HG03060 (cell line): ENCODE results near the gene C1orf116.

Experiments used
- ATAC-seq: cut with Tn5 transposase; IDR thresholded peaks from one replicate; pipeline ENCODE4 v1.9.1; 2021; ENCODE audit warnings: low read depth, moderate number of reproducible peaks; ENCODE audit not compliant: unreplicated experiment

The C1orf116 gene

DNA sequence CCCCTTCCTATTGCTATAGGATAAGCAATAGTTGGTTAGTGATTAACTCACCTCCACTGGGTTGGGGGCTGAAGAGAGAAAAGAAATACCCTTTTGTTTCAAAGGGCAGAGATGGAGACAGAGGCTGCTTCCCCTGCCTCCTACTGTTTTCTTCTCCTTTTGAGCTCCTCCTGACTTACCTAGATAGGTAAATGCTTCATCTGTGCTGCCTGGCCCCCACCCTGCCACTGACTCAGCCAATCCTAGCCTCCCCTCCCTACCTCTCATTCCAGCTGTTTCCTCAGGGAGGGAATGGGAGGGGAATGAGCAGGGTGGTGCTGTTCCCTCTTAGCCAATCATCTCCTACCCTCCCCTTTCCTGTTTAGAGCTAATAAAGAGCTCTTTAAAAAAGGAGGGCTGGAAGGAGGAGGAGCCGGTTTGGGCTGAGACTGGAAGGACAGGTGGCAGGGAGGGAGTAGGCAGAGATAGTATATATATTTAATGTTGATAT lies at the start of gene C1orf116:
Gene C1orf116 (minus strand): TSS at position 229 of the 490 bp plus-strand sequence. CDS start 5,158 bp downstream, outside the sequence.
- ATAC-seq: no peak

DNA sequence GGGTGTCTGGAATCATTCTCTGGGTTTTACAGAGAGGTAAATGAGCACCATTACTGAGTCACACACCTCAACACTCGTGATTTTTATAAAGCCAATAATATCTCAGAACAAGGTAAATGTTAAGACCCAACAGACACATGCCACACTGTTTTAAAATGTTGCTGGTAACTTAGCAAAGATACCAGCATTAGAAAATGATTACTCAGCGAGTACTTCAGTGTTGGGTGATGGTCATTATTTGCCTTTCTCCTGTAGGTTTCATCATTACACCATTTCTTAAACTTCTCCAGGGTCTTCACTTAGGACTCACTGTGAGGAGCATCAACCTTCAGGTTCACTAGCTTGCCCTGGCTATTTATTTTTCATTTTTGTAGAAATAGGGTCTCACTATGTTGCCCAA lies 49.2 kb upstream of the C1orf116 start:
- ATAC-seq: no peak

DNA sequence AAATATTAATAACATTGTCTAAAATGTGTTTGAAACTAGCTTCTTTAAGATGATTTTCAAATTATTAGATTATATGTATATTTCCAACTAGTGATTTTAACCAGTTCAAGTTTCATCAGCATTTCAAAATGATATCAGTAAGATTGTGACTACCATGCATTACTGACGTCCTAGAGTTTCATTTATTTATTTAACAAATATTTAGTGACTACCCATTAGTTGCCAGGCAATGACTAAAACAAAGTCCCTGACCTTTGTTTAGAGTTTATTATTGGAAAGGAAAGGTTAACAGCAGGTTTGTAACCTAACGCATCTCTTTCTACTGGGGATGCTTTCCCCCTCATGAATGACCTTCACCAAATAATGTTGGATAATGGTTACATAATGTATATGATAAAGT lies 48.5 kb upstream of the C1orf116 start:
- ATAC-seq: no peak

DNA sequence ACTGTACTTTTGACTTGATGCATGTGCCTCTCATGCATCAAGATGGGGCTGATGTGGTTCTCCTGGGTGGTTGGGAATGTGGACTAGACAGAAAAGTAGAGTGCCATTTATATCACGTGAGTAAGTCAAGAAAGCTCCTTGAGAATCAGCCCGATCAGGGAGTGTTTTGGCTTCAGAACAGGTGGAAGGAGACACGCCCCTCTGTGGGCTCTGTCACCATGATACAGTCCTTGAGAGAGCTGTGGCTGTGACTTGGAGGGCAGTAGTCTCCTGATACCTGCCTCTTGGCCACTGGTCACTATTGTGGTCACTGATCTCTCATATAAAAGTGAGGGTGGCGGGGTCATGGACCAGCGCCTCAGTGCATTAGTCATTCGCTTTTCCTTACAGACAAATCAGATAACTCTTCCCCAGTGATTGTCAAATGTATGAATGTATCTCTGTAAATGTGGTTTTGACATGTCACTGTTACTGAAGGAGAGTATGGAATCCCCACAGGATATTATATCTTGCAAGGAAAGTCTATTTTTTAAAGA lies 47.2 kb upstream of the C1orf116 start:
- no peak for ATAC-seq

DNA sequence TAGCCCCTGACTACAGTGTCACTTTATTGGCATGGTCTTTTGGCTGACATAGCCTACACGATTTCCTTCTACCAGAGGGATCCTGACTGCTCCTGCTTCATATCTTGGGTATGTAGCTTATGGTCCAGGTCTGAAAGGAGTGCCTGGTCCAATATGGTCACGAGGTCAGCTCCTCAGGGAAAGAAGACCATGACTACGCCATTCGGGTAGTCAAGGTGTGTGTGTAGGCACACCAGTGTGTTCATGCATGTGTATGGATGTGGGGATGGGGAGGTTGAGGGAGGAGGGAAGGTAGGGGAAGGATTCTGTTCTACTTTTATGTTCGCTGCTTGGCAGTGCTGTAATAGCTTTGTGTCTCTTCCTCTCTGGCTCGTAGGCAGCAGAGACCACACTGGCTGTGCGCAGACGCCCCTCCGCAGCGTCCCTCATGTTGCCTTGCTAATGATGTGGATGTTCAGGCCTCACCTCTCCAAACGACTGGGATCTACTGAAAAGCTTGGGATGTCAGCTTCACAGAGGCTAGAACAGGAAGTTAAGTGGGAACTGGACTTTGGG lies 46.1 kb upstream of the C1orf116 start:
- no peak for ATAC-seq

DNA sequence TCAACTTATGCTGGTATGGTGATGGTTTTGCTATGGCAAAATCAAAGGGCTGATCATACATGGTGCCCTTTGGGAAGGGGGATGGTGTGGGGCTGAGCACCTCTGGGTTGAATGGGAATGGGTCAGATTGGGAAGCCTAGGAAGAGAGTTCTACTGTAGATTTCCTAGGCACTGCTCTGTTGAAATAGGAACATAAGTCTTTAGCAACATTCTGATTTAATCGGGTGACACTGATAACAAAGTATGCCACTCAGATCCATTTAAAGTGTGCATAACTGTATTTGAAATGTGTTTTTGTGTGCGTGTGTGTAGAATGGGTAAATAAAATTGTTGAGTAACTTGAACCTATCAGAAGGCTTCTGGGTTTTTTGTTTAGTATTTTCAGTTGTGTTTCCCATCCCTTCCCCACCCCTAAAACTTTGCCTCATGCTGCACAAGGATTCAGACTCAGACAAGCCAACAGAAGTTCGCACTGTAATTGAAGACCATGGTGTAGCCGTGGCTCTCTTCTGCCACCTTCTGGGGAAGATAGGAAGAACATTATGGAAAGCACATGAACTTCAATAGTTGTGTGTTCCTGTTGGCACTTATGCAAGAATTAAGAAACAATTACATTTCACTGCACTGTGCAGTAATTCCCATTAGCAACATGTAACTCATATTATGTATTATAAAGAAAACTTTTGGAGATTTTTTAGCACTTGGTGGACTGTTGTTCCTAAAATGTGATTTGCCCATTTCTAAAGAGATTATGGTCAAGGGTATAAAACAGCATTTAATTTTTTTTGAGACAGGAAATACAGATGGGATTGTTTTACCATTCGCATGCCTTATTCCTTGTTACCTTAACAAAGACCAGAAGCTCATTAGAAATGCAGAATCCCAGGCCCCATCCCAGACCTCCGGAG lies 45.2 kb upstream of the C1orf116 start:
- ATAC-seq: no peak

DNA sequence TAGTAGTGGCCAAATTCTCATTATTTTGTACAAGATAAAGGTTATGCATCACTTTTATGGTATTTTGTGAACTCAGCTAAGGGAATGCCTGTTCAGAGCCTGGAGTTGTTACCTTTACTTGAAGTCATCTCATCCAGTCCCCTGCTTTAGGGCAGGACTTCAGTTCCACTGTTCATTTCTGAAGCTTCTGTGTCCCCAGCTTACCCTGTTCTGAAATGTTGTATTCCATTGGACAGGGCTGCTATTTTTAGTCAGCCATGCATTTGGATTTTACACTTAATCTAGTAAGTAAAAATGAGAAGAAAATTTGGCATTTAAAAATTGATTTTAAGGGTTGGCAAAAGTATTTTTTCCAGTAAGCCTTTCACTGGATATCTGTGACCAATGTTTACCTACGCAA lies 44.5 kb upstream of the C1orf116 start:
- no peak for ATAC-seq

DNA sequence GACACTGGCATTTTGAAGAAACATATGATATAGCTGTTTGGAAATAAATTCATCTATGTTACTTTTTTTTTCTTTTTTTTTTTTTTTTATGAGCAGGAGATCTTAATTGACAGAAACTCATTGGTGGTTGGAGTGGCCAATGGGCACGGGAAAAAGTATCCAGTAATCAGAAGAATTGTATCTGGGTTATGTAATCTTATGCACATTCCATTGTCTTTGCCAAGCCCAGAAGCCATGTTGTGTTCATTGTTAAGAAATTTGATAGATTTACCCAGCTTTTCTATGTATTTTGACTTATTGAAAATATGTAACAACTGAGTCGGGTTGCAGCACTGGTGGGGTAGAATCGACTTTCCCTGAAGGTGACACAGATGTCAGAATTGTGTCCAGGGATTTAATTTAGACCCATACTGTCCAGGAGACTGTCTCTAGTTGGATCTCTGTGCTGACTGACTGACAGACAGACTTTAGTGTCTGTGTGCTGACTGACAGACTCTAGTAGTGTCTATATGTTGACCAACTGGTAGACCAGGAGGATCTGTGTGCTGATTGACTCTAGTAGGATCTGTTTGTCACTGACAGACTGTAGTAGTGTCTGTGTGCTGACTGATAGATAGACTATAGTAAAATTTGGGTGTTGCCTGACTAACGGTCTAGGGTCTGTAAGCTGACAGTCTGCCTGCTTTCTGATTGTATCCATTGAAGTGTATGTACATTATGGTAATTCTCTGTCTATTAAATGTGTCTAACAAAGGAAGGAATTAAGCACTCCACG lies 43.8 kb upstream of the C1orf116 start:
- no peak for ATAC-seq

DNA sequence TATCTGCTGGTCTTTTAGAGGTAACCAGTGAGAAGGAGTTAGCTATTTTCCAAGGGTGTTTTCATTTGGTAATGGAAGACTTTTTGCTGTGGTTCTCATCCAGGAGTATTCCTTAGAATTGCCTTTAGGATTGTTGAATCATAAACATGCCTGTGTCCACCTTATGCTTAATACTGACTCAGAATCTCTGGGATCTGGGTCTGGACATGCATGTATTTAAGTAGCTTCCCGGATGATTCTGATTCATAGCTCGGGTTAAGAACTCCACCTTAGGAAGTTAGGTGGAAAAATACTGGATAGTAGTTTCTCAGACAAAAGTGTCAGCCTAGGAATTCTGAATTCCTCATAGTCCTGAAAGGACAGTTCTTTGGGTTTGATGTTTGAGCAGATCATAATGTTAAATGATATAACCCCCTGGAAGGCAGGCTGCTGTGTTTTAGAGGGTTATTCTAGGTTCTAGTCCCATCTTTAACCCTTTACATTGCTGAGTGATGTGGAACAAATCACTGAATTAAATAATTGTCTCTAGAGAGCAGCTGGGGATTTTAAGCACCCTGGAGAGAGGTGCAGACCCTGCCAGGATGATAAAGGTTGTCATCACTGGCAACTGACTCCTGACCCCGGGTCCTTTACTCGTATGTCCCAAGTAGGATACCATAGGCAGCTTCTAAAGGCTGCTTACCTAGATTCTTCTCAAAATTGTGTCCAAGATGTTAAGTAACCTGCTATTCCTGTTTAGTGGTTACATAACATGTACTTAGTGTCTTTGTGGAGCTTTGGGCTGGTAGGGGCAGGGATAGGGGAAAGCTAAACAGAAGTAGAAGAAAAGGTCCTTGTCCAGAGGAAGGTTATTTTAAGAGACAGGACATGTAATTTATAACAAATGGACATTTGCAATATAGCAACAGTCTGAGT lies 41.6 kb upstream of the C1orf116 start:
- no peak for ATAC-seq

DNA sequence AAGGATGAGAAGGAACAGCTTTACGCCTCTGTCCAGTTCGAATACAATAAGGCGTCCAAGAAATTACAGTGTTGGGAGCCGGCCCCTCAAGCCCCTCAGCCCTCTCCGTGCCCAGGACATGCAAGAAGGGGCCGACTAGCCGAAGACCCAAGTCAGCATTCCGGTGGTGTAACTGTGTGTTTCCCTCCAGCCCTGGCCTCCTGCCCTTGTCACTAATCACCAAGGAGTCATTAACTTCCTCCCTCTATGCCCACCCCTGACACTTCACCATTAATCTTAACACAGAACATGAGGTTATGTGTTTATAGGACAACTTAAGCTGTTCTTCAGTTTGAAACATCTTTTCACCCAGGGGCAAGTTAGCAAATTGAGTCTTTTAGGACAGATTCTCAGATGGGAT lies 39.7 kb upstream of the C1orf116 start:
- no peak for ATAC-seq

DNA sequence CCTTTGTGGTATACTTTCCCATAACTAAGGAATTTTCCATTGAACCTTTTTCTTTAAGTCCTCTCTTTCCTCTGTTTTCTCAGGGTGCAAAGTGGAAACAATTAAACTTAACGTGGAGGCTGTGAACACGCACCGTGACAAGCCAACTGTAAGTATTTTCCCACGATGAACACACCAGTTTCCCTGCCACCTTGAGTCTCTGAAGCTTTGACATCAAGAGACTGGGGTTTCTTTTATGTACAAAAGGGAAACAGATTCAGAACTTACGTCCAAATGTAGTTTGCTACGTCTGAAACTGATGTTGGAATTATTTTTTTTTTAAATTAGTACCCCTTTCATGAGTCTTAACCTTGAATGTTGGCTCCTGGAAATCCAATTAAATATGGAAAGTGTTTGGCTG lies 38.9 kb upstream of the C1orf116 start:
- no peak for ATAC-seq

DNA sequence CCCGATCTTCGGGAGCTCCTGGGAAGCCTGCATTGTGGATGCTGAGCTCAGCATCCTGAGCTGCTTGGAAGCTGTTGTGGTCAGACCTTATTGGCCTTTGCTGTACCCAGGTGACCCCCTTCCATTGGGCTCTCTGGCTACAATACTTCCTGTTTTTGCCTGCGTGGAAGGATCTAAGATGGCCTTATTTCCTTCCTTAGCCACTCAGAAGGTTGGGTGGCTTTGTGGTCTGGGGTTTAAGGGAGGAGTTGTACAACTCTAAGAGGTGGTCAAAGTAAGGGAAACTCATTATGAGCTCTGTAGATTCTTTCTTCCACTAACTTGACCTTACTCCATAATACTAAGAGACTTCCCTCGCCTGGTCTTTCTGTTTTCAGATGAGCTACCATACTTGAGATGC lies 38.3 kb upstream of the C1orf116 start:
- ATAC-seq: no peak

DNA sequence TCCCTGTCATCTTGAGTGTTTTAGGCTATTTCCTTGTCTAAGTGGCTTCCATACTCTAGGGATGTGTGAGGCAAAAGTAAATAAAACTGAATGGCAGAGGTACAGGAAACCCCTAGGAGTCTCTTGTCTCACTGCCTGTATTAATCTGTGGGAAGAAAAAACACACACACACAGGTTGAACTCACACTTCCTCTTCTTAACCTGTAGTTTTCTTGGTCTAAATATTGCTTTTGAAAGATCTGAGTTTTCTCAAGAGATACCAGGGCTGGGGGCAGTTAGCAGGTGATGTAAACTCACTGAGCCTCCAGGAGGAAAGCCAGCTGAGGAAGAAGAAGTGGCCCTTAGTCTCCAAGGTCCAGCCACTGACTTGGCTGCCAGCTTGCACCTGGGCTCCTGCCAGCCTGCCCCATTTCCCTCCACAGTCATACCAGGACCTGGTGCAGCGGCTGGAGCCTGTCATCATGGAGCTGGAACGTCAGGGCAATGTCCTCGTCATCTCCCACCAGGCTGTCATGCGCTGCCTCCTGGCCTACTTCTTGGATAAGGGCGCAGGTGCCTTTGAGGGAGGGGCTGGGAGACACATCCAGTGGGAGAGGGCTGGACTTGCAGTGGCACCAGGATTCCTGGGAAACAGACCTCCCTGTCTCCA lies 37.4 kb upstream of the C1orf116 start:
- no peak for ATAC-seq

DNA sequence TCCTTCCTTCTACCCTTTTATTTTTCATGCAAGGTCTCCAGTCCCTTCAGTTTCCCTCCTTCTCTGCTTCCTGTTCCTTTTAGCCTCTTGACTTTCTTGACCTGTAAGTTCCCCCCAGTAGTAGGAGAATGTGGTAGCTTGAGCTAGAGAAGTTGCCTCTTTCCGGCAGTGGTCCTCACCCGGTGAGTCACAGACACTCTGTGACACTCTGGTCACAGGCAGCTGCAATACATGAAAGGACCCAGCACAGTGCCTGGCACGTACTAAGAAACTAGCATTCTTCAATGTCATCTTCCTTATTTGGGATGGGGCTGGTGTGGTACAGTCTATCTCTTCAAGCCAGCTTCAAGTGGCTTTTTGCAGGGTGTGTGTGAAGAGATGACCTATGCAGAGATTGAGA lies 36.5 kb upstream of the C1orf116 start:
- no peak for ATAC-seq

DNA sequence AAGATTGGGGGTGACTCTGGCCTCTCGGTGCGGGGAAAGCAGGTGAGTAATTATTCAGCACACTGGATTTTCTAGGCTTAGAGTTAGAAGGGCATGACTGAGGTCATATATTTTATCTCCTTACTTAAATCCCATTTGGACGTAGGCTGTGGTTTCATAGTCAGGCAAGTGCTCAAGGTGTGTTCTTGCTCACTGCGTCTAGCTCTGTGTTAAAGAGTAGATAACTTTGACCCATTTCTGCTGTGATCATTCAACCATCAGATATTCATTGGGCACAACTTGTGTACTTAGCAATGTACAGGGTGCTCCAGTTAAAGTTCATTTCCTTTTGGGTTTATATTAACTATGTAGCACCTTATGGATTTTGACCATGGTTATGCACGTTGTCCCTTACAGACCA lies 35.1 kb upstream of the C1orf116 start:
- no peak for ATAC-seq

DNA sequence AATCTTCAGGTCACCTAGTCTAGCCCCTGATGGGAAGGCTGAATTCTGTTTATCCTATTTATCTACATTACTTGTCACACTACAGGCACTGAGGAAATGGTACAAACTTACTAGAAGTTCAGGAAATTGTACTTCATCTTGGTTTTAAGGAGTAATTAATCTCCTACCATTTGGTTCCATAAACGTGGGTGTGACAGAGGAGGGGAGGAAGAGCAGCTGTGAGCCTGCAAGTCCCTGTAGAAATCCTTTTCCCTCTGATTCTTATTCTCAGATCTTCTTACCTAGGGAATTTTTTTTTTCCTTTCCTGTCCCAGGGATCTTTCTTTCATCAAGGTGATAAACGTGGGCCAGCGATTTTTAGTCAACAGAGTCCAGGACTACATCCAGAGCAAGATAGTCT lies 34.6 kb upstream of the C1orf116 start:
- no peak for ATAC-seq

DNA sequence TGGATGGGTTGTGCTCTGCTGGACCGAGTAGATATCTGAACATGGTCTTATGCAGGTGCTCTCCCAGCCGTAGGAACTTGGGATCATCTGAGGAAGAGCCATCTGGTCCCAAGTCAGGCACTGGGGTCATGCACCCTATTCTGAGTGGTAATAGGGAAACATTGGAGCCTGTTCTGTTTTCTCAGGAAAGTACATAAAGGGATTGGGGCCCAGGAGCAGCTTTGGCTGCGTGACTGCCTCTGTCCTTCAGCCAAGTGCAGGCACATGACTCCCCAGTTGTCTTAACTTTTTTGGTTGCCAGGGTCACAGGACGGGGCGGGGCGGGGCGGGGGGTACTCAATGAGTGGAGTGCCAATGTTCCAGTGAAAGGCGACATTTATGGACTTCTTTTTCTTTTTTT lies 32.0 kb upstream of the C1orf116 start:
- no peak for ATAC-seq

DNA sequence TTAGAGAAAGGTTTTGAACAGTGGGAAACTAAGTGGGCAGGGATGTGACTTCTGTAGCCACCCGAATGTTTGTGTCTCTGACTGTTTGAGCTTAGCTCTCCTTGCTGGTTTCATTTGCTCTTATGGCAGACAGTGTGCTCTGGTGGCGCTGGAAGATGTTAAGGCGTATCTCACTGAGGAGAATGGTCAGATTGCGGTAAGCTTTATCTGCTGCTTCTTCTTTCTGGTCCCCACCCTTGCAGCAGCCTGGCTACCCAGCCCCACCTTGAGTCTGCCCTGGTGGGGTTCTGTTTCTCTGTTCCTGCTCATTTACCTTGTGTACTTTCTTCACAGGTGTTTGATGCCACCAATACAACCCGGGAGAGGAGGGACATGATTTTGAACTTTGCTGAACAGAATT lies 30.5 kb upstream of the C1orf116 start:
- no peak for ATAC-seq

DNA sequence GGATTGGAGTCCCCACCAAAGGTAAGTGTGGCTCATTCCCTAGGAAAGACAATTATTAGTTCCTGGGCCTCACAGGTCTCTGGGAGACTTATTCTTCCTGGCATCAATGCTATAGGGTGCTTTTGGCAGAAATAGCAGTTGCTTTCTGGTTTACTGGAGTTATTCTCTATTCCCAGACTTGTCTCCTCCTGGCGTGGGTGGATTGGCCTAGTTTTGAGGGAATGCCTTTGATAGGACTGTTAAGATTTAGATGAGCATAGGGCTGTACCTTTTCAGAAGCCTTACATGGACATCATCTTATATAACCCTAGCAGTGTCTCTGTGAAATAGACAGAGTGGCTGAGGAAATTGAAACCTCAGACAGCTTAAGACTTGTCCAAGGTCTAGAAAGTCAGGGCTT lies 29.5 kb upstream of the C1orf116 start:
- ATAC-seq: no peak
